NK-92 (cell line): Measurements from ENCODE around the gene PAOX.
A peak's percentile ranks its signal among the peaks of the same experiment; 100 is the strongest.
"Not testable (repeated sequence)": the region's sequence is repeated elsewhere in the genome, so short reads cannot be mapped to it uniquely, and the experiment has no call there.

Source experiments
- DNase-seq: peaks from one replicate; lab custom pipeline; 2025; ENCODE audit not compliant: unreplicated experiment; lab: John Stamatoyannopoulos, UW

The PAOX gene

GRCh38 chr10:133383551-133383950, 4.5 kb downstream of the PAOX start:
- DNase-seq = no peak

- DNase-seq = no peak
Observed at GRCh38 chr10:133384071-133384470, 5.0 kb downstream of the PAOX start.

GRCh38 chr10:133385214-133385613, 6.2 kb downstream of the PAOX start:
- no peak for DNase-seq

DNA sequence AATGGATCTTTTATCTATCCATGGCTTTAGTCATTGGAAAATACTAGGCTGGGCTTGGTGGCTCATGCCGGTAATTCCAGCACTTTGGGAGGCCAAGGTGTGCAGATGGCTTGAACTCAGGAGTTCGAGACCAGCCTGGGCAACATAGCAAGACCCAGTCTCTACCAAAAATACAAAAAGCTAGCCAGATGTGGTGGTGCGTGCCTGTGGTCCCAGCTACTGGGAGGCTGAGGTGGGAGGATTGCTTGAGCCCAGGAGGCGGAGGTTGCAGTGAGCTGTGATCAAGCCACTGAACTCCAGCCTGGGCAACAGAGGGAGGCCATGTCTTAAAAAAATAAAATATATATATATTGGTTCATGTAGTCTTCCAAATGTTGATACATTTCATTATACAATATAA, 7.9 kb downstream of the PAOX start:
- not testable (repeated sequence) for DNase-seq

GRCh38 chr10:133388236-133388972, 9.3 kb downstream of the PAOX start:
- no peak for DNase-seq

GRCh38 chr10:133388973-133389818, 10.1 kb downstream of the PAOX start:
- DNase-seq = no peak

- DNase-seq = no peak
Observed at GRCh38 chr10:133390597-133391248, 11.7 kb downstream of the PAOX start.

- DNase-seq = no peak
Observed at GRCh38 chr10:133391249-133391635, 12.2 kb downstream of the PAOX start.

GRCh38 chr10:133391761-133392518, 12.9 kb downstream of the PAOX start:
- DNase-seq = no peak

DNA sequence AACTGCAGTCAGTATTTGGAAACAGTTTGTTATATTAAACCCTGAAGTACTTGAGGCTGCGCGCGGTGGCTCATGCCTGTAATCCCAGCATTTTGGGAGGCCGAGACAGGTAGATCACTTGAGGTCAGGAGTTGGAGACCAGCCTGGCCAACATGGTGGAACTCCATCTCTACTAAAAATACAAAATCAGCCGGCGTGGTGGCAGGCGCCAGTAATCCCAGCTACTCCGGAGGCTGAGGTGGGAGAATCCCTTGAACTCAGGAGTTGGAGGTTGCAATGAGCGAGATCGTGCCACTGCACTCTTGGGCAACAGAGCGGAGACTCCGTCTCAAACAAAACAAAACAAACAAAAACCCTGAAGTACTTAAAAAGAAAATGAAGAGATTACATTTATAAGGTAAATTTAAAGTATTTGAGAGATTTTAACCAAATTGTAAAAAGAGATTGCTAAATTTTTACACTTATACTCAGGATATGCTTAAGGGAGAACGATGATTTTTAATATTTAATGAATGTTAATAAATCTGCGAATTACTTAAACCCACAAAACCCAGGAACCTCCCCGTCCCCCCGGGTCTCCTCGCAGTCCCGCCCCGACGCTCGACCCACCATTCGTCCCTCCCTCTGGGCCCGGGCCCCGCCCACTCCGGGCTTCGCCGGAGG, 14.5 kb downstream of the PAOX start:
- DNase-seq = no peak

DNA sequence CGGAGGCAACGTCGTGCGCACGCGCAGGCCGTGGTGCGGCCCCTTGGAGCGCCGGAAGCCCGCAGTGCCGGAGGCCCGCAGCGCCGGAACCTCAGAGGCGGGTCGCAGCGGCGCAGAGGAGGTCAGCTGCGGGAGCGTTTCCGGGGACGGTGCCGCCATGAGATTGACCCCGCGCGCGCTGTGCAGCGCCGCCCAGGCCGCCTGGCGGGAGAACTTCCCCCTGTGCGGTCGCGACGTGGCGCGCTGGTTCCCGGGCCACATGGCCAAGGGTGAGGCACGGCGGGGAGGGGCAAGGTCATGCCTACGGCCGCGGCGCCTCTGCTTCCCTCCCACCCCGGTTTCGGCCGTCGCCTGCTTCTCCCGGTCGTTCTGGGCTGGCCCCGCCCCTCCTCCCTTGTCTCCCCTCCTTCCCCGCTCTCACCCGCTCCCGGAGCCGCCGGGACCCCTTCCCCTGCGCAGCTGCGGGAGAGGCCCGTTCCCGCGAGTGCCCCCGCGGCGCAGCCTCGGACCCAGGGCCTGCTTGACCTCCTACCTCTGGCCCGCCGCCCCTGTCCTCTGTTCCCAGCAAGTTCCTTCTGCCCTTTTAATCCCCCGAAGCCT, 15.1 kb downstream of the PAOX start, which contains the start of gene MTG1:
MTG1 (plus strand) TSS at position 94 of the 600 bp plus-strand sequence; CDS start at position 158, 64 bp downstream.
- peak; percentile 33 for DNase-seq

DNA sequence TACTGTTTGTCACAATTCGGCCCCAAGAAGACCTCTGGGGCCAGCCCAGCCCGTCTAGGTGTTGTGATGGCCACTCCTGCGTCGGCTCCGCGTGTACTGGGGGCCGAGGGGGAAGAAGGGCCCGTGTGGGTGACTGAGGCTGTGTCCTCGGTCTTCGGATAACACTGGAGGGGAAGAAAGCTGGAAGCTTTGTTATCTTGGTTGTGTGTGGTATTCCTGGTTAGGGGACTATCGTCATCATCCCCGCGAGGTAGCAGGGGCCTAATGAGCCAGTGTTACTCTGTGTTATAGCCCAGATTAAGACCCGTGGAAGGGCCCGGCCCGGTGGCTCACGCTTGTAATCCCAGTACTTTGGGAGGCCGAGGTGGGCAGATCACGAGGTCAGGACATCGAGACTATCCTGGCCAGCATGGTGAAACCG, 15.7 kb downstream of the PAOX start:
- DNase-seq = no peak

- no peak for DNase-seq
Observed at GRCh38 chr10:133396035-133396624, 17.1 kb downstream of the PAOX start.

DNA sequence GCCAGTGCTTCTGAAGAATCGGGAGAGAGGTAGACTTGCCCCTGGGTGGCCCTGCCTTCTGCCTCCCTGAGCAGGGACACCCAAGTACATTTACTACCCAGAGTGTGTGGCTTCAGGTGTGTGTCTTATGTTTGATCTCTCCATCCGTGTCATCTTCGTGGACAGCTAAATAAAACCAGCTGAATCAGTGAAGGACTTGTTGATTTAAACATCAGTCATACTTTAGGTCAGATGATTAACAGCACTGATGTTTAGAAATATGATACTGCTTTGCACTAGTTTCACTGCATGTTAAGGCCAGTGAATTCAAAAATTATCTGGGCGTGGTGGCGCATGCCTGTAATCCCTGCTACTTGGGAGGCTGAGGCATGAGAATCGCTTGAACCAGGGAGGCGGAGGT, 18.9 kb downstream of the PAOX start:
- DNase-seq = no peak

DNA sequence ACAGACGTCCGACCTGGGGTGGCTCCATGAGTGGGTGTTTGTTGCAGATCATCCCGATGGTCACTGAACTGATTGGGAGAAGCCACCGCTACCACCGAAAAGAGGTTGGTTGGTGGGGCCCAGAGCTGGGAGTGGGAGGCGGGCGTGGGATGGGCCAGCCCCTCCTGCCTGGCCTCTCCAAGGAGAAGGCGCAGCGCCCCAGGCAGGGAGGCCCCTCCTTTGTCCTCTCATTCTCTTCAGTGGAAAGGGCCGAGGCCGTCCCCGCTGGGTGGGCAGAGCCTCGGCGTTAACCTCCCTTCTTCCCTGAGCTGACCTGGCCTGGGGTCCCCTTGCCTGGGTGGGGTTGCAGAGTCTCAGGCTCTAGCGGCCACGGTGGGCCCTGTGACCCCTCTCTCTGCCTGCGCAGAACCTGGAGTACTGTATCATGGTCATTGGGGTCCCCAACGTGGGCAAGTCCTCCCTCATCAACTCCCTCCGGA, 20.1 kb downstream of the PAOX start:
- DNase-seq = no peak

DNA sequence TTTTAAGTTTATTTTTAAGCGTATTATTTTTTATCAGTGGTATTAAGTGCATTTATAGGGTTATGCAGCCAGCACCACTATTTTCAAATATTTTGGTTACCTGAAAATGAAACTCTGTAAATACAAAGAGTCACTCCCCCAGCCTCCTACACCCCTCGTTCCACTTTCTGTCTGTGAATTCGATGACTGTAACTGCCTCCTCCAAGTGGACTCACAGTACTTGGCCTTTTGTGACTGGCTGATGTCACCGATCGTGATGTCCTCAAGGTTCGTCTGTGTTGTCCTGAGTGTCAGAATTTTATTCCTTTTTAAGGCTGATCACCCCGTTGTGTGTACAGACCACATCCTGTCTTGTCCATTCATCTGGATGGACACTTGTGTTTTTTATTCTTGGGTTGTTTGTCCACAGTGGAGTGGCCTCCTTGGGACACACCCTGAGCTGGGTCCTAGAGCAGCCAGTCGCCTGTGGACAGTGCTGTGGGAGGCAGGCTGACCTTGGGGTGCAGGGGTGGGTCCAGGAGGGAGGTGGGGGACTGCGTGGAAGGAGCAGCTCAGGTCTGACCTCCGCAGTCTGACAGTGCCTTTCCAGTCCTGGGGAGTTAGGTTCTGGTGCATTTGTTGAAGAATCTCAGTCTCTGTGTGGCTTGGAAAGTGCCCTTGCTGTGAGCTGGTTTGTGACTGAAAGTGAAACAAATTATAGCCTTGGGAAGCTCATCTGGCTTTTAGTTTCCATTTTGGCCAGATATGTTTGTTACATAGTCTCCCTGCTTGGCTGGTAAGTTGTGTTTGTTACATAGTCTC, 21.8 kb downstream of the PAOX start:
- DNase-seq = no peak

- no peak for DNase-seq
Observed at GRCh38 chr10:133401500-133401899, 22.4 kb downstream of the PAOX start.

DNA sequence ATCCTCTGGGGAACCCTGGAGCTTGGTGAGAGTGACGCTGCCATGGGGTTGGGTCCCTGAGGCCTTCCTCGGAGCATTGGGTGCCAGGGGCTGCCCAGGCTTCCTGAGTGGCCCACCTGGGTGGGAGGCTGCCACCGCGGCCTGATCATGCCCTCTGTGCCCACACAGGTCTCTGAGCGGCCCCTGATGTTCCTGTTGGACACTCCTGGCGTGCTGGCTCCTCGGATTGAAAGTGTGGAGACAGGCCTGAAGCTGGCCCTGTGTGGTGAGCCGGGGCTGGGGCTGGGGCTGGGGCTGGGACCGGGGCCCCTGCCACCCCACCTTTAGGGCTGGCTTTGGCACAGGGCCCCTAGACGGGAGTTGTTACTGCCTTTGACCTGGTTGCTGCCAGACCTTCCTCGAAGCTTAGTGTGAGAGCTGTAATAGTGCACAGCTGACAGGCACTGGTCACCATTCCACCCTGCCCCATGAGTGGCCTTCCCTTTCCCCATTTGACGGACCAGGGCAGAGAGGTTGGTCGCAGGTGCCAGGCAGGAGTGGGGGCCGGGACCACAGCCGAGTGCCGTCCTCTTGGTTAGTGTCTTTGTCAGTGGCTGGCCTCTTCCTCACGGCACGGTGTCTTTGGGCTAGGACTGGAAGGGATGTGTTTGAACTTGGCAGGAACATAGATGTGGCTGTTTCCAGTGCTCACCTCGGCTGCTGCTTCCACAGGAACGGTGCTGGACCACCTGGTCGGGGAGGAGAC, 23.1 kb downstream of the PAOX start:
- no peak for DNase-seq
